ENCODE results near the gene NLK. TPM values are rescaled to one million over a fixed set of nuclear protein-coding genes. Genes with fewer than 3 reads are reported as not detected.

Gene NLK
- total RNA-seq, 2 donors from 2014 or later, result 15.5 to 30.1 TPM

GRCh38 chr17:28112181-28112580 is 69.7 kb downstream of the NLK start:
- Histone ChIP-seq H3K4me3 (no peak overlapping the region), H3K4me1 (peaks cover 28% of the 10 kb centered on the region), H3K27me3 (no peaks in the 10 kb centered on the region), H3K9me3 (no peaks in the 10 kb centered on the region), H3K27ac (no peak overlapping the region), H3K36me3 (replicated peaks in 1 of 2; ENCODE audit: insufficient read depth in 1 of 2, low read depth in 2 of 2) (no peaks in the 10 kb centered on the region)
- intact Hi-C loops (cut with DNase I), result no loop called here
- ATAC-seq, result no peak
- TF ChIP-seq CTCF (IDR thresholded peaks at IDR 0.05), result no peak
- TF ChIP-seq POLR2A (IDR thresholded peaks at IDR 0.05), result no peak
- no peak for DNase-seq
- 36 to 60% methylated on average over 1 of the region's 1 CpG for whole genome bisulfite sequencing, 2 donors

- H3K9me3 ChIP-seq, result no peaks in the 10 kb centered on the region
- DNase-seq (no peak), ATAC-seq (no peak)
- no peak overlapping the region for H3K27ac ChIP-seq
- 62 to 66% methylated on average over 2 of the region's 2 CpGs for WGBS, 2 donors
- peaks cover 32% of the 10 kb centered on the region for H3K4me1 ChIP-seq
- H3K27me3 ChIP-seq, result no peaks in the 10 kb centered on the region
- intact Hi-C loops (cut with DNase I), result no loop called here
- H3K36me3 ChIP-seq (replicated peaks in 1 of 2; ENCODE audit: insufficient read depth in 1 of 2, low read depth in 2 of 2), result no peaks in the 10 kb centered on the region
- H3K4me3 ChIP-seq, result no peak overlapping the region
- TF ChIP-seq POLR2A (IDR thresholded peaks at IDR 0.05), result no peak
- TF ChIP-seq CTCF (IDR thresholded peaks at IDR 0.05), result no peak
These were observed 70.1 kb downstream of the NLK start for GRCh38 chr17:28112606-28113005.

- intact Hi-C loops (cut with DNase I), result no loop called here
- TF ChIP-seq POLR2A (IDR thresholded peaks at IDR 0.05), result no peak
- no peak for TF ChIP-seq CTCF (IDR thresholded peaks at IDR 0.05)
- Histone ChIP-seq H3K9me3 (no peaks in the 10 kb centered on the region), H3K27me3 (no peaks in the 10 kb centered on the region), H3K4me1 (peaks cover 38% of the 10 kb centered on the region), H3K27ac (no peak overlapping the region), H3K36me3 (replicated peaks in 1 of 2; ENCODE audit: insufficient read depth in 1 of 2, low read depth in 2 of 2) (no peaks in the 10 kb centered on the region), H3K4me3 (no peak overlapping the region)
- no peak for ATAC-seq
- no peak for DNase-seq
These were observed 70.8 kb downstream of the NLK start for GRCh38 chr17:28113269-28113668.

- Histone ChIP-seq H3K27me3 (no peaks in the 10 kb centered on the region), H3K36me3 (replicated peaks in 1 of 2; ENCODE audit: insufficient read depth in 1 of 2, low read depth in 2 of 2) (no peaks in the 10 kb centered on the region), H3K27ac (no peak overlapping the region), H3K9me3 (no peaks in the 10 kb centered on the region), H3K4me1 (peaks cover 48% of the 10 kb centered on the region), H3K4me3 (no peak overlapping the region)
- ATAC-seq, result no peak
- intact Hi-C loops (cut with DNase I), result no loop called here
- 95 to 100% methylated on average over 1 of the region's 1 CpG for WGBS, 2 donors
- no peak for TF ChIP-seq POLR2A (IDR thresholded peaks at IDR 0.05)
- TF ChIP-seq CTCF (IDR thresholded peaks at IDR 0.05), result no peak
- DNase-seq, result no peak
These were observed 72.6 kb downstream of the NLK start for GRCh38 chr17:28115046-28115445.

GRCh38 chr17:28117304-28117703 is 74.8 kb downstream of the NLK start:
- Histone ChIP-seq H3K4me3 (no peak overlapping the region), H3K27ac (peak overlapping the region in 1 of 4 donors; percentile 71), H3K4me1 (peaks cover 51% of the 10 kb centered on the region), H3K36me3 (replicated peaks in 1 of 2; ENCODE audit: insufficient read depth in 1 of 2, low read depth in 2 of 2) (no peaks in the 10 kb centered on the region), H3K9me3 (no peaks in the 10 kb centered on the region), H3K27me3 (no peaks in the 10 kb centered on the region)
- no peak for ATAC-seq
- DNase-seq, result no peak
- intact Hi-C loops (cut with DNase I), result no loop called here
- TF ChIP-seq POLR2A (IDR thresholded peaks at IDR 0.05) (no peak), CTCF (IDR thresholded peaks at IDR 0.05) (no peak)

All from body of pancreas (tissue), 4 donors.